Cerebellar nuclear complex (tissue), 1 donor: ENCODE results near the gene BMP8A.
A peak's percentile ranks its signal among the peaks of the same experiment; 100 is the strongest.
"Not testable (repeated sequence)": the region's sequence is repeated elsewhere in the genome, so short reads cannot be mapped to it uniquely, and the experiment has no call there.

Experiments
- DNase-seq, 2 experiments: peaks; one replicate each; lab custom pipeline; 2025; lab: John Stamatoyannopoulos, UW

The BMP8A gene

DNA sequence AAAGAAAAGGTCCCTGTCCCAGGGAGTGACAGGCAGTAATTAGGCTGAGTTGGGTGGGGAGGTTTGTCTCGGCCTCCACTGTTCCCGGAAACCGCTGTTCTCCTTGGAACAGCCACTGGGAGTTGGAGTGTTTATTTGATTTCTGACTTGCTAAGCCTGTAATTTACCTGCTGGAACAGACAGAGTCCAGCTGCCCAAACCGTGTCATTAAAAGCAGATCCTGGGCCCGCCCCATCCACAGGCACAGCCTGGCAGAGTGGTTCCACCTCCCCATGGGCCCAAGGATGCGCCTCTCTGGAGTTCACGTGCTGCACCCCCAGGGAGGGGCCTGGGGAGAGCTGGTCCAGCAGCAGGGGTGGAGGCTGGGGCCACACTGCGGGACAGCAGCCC is 35.7 kb downstream of the BMP8A start:
- not testable (repeated sequence) for DNase-seq

- DNase-seq: no peak
Observed at GRCh38 chr1:39528082-39528481, 36.6 kb downstream of the BMP8A start.

DNA sequence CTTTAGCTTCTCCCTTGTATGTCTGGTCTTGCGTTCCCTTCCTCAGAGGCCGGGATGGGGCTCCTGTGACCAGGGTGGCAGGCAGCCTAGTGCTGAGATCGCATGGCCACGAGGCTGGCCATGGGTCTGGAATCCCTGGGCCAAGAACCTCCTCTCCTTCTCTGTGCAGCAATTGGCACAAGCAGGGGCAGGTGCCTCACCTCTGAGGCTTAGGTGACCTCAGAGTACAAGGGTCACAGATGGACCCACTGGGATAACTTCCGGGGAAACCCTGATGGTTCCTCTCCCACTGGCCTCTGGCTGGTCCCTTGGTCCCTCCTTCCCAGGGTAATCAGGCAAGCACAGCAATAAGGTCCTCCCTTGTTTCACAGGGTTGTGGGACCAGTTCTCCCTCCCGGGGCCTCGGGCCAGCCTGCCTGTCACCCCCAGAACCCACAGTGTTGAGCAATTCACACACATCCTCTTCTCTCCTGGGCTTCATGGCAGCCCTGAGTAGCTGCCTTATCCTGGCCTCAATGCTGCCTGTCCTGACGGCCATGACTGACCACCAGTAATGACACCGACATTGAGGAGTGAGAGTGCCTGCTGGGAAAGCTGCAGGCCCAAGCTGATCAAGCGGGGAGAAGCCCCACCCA is 38.6 kb downstream of the BMP8A start:
- no peak for DNase-seq

- DNase-seq: no peak
Observed at GRCh38 chr1:39531526-39531925, 40.1 kb downstream of the BMP8A start.

DNA sequence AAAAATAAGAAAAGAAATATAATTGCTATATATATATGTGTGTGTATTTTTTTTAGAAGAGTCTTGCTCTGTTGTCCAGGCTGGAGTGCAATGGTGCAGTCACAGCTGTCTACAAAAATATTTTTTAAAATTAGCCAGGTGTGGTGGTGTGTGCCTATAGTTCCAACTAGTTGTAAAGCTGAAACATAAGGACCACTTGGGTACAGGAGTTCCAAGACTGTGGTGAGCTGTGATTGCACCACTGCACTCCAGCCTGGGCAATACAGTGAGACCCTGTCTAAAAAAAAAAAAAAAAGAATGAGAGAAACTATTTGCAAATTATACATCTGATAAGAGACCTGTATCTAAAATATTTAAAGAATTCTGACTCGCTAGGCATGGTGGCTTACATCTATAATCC is 42.0 kb downstream of the BMP8A start:
- DNase-seq: no peak

DNA sequence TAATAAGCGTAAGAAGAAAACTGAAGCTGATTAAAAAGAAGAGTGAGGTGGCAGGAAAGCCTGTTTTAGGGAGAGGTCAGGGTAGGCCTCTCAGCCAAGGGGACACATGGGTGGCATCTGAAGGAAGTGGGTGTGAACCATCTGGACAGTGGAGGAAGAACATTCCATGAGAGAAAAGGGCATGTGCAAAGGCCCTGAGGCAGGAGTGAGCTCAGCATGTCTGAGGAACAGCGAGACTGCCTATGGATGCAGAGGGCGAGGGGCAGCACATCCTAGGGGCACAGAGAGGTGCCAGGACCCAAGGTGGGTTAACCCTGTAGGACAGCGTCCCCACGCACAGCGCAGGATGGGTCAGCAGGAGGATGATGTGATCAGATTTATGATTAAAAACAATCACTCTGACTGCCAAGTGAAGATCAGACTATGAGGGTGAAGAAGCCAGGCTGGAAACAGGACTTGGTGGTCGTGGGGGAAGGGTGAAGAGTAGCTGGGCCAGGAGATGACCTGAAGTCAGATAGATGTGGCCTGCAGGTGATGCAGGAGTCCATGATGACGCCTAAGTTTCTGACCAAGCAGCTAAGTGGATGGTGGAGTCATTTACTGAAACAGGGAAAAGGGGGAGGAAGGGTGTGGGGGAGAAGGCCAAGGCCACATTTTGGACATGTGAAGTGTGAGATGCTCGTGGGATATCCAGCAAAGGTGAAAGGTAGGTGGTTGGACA is 47.3 kb downstream of the BMP8A start:
- DNase-seq: no peak

DNA sequence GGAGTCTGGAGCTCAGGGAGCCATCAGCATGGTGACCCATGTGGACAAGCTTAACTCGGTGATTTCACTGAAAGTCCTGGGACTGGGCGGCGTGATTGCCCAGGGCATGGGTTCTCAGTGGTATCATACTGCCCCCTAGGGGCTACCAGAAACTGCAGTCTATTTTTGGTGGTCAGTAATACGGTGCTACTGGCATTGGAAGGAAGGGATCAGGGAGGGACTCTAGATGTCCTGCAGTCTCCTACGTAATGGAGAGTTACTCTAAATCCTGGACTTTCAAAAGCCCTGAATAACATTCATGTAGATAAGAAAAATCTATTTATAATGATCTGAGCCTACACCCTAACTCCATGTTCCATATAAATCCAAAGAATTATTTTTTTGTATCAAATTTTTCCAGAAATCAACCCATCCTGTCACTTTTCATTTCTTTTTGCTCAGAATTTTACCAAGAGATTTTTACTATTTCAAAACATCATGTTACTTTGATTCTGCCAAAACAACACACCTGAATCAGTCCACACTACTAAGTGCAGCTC is 47.9 kb downstream of the BMP8A start:
- peak in 1 of 2 experiments; percentile 36 for DNase-seq

DNA sequence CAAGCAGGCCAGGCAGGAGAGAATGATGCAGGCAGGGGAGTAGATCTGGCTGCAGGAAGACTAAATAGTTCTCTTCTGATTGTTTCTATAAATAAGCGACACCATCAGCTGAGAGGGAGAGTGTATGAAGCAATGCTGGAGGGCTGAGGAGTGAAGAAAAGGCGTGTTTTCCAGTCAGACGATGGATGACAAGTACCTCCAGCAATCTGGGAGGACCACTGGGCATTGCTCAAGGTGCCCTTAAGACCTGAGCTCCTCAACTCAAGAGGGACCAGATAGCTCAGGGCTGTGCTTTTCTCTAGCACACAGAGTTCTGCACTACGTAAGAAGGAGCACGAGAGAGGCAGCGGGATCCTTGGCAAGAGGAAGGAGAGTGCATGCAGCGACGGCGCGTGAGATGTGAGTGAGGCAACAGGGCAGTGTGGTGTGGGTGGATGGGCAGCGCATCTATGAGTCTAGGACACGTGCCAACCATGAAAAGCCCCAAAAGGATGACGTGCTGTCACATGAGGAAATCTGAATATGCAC is 49.1 kb downstream of the BMP8A start:
- no peak for DNase-seq

- no peak for DNase-seq
Observed at GRCh38 chr1:39542924-39543323, 51.5 kb downstream of the BMP8A start.

GRCh38 chr1:39544327-39544726 is 52.9 kb downstream of the BMP8A start:
- DNase-seq: no peak

GRCh38 chr1:39545531-39545930 is 54.1 kb downstream of the BMP8A start:
- DNase-seq: no peak

DNA sequence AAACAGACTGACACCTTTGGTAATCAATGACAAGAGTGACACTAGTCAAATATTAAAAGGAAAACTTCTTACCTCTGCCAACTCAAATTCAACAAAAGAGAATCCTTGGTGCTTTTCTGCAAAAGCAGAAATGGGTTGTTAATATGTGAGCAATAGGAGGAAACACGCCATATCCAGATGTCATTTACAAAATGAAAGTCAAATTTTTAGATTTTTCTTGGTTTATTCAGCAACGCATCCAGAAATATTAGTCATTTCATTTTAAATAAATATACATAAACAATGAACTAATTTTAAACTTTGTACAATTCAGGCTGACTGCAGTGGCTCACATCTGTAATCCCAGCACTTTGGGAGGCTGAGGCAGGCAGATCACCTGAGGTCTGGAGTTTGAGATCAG is 62.8 kb downstream of the BMP8A start:
- DNase-seq: no peak

GRCh38 chr1:39561279-39561678 is 69.8 kb downstream of the BMP8A start:
- DNase-seq: no peak

DNA sequence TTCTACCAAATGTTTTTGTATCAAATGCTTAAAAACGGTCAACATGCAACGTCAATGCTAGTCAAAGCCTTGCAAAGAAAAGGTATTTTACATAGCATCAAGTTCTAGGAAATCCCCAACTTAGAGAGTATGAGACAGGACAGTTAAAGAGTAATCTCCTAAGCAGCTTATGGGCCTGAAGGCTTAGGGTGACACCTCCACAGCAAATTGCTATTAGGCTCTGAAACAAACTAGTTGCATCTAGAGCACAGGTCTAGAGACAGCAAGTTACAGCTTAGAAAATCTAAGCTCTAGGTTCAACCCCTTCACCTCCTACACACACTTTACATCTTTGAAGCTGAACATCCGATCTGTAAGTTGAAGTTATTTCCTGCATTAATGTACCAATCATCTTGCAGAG is 71.5 kb downstream of the BMP8A start:
- no peak for DNase-seq

GRCh38 chr1:39563669-39564068 is 72.2 kb downstream of the BMP8A start:
- DNase-seq: no peak

- peak in 1 of 2 experiments; percentile 47 for DNase-seq
Observed at GRCh38 chr1:39564340-39564739, 72.9 kb downstream of the BMP8A start.

GRCh38 chr1:39564941-39565340 is 73.5 kb downstream of the BMP8A start:
- DNase-seq: no peak

- DNase-seq: no peak
Observed at GRCh38 chr1:39566441-39567137, 75.2 kb downstream of the BMP8A start.

DNA sequence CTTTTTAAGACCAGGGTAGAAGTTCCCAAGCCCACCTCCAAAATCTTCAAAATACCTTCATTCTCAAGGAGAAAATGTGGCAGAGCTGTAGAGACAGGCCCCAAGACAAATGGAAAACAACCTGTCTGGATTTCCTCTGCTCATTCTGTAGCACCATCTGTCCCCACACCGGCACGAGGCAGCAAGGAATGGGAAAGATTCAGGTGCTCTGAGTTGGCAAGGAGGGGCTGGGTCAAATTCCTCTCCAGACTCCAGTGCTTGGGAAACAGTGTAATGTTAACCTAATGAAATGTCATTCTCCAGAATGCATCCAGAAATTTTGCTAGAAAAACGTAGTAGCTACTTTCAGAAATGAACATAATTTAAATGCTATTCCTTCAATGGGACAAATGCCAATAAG is 75.9 kb downstream of the BMP8A start:
- DNase-seq: no peak

GRCh38 chr1:39568208-39568607 is 76.8 kb downstream of the BMP8A start:
- DNase-seq: no peak

GRCh38 chr1:39569034-39569433 is 77.6 kb downstream of the BMP8A start:
- DNase-seq: no peak

DNA sequence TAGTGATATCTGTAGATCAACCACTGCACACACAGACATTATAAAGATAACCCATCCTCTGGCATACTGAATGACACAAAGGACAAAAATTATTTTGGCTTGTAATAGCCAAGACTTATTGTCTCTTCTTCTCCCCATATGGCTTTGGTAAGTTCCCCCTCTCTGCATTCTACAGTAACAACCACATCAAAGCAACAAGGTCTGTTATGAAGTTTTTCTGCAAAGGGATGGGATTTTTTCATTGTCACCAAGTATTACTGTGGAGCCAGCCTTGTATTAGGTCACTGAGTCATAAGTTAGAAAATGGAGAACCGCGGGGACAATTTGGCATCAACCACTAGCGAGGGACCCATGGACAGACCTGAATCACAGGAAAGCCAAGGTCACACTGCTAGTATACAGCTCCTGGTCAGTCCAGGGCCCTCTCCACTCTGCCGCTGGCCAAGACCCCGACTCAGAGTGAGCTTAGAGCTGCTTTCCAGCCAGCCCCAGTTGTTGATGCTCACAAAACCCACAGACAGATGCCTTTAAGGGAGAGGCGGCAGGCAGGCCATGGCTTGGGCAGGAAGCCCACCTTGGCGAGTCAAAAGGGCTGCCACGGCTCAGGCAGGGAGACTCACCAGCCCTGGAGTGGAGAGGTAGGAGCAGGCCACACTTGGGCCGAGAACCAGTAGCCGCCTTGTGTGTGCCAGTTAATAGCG is 79.2 kb downstream of the BMP8A start:
- no peak for DNase-seq
